ENCODE results near the gene GMPPA.

DNA sequence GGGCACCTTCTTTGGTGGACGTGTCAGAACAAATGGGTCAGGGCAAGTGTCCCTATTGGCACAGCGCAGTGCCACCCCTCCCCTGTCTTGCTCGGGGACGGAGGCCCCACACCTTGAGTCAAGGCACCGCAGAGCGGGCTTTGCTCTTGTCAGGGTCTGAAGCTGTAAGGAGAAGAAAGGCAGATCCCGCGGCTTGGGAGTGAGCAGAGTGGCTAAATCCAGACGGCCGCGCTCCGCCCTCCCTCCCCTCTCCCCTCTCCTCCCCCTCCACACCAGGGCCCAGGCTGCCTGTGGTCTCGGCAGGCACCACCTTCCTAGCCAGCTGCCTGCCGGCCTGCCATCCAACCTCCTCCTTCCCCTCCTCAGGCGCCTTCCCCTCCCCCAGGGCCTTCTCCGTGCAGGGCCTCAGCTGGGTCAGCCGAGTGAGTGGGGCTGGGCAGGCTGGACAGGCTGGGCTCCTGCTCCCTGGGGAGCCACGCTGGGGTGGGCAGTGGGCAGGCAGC, 38.2 kb upstream of the GMPPA start:
- TF ChIP-seq, protein P1, sequence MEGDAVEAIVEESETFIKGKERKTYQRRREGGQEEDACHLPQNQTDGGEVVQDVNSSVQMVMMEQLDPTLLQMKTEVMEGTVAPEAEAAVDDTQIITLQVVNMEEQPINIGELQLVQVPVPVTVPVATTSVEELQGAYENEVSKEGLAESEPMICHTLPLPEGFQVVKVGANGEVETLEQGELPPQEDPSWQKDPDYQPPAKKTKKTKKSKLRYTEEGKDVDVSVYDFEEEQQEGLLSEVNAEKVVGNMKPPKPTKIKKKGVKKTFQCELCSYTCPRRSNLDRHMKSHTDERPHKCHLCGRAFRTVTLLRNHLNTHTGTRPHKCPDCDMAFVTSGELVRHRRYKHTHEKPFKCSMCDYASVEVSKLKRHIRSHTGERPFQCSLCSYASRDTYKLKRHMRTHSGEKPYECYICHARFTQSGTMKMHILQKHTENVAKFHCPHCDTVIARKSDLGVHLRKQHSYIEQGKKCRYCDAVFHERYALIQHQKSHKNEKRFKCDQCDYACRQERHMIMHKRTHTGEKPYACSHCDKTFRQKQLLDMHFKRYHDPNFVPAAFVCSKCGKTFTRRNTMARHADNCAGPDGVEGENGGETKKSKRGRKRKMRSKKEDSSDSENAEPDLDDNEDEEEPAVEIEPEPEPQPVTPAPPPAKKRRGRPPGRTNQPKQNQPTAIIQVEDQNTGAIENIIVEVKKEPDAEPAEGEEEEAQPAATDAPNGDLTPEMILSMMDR (IDR thresholded peaks at IDR 0.05 in 8 of 11, conservative IDR thresholded peaks at IDR 0.05 in 3 of 11), result no peak
- no peak for TF ChIP-seq POLR2A (IDR thresholded peaks at IDR 0.05)
- TF ChIP-seq POLR2AphosphoS5 (IDR thresholded peaks at IDR 0.05), result no peak

All from spleen (tissue), 7 donors.